Smooth muscle cell (in vitro differentiated cells): Measurements from ENCODE around the gene QTRT2. TPM values are rescaled to one million over a fixed set of nuclear protein-coding genes. Genes with fewer than 3 reads are reported as not detected.

Source experiments
- polyA plus RNA-seq: library from polyadenylated mRNA; unstranded; fragments of >200 nt; fragmentation: Nextera tagmentation; extraction: Ambion mirVana; gene quantifications from 2 replicates; pipeline ENCODE4 v1.2.1, GENCODE V29; 2016
- total RNA-seq: library from RNA; depleted of rRNA; stranded (reverse); fragments of >200 nt; gene quantifications from 2 replicates; pipeline ENCODE4 v1.2.3, GENCODE V29; 2014

QTRT2 gene
- total and polyA plus RNA-seq, 2 experiments from 2014 or later, result 7.1 to 14.9 TPM

Other genes with a start within 250 kb of the QTRT2 start
- gene GRAMD1C, start 217.9 kb upstream of the QTRT2 start, total RNA-seq, result 1.8 and 3.1 TPM in 2 replicates
- gene GRAMD1C, start 217.9 kb upstream of the QTRT2 start, polyA plus RNA-seq, result 1.9 and 3.5 TPM in 2 replicates
- 0.36 and 0.94 TPM in 2 replicates for gene ZDHHC23, start 108.7 kb upstream of the QTRT2 start, total RNA-seq
- 0.66 TPM in 1 of 2 replicates, not detected in the other for gene ZDHHC23, start 108.7 kb upstream of the QTRT2 start, polyA plus RNA-seq
- 5.8 and 7.4 TPM in 2 replicates for gene CCDC191, start 211 bp upstream of the QTRT2 start, total RNA-seq
- gene CCDC191, start 211 bp upstream of the QTRT2 start, polyA plus RNA-seq, result 1.2 and 3.3 TPM in 2 replicates
- 0.09 TPM in 1 of 2 replicates, not detected in the other for gene DRD3, start 122.3 kb downstream of the QTRT2 start, total RNA-seq
- not detected in 2 replicates for gene DRD3, start 122.3 kb downstream of the QTRT2 start, polyA plus RNA-seq
- gene ZNF80, start 180.8 kb downstream of the QTRT2 start, total RNA-seq, result not detected in 2 replicates
- gene ZNF80, start 180.8 kb downstream of the QTRT2 start, polyA plus RNA-seq, result not detected in 2 replicates
- gene TIGIT, start 237.3 kb downstream of the QTRT2 start, total RNA-seq, result not detected in 2 replicates
- gene TIGIT, start 237.3 kb downstream of the QTRT2 start, polyA plus RNA-seq, result not detected in 2 replicates